HCT116 (cell line): Measurements from ENCODE around the gene BLOC1S2. TPM values are rescaled to one million over a fixed set of nuclear protein-coding genes. Genes with fewer than 3 reads are reported as not detected.

Source experiments
- ATAC-seq: fragments of 200-7000 bp; cut with Tn5 transposase; 2 replicates; pipeline ENCODE4 v1.9.1; 2020; ENCODE audit warnings: mild to moderate bottlenecking, moderate library complexity
- BruUV-seq: library from RNA; stranded (reverse); fragments of 400-500 nt; replicated peaks from 2 replicates; lab custom pipeline; 2021; lab: Mats Ljungman, UMichigan
- CTCF ChIA-PET: fragments of 300-600 bp; sonication (Branson Sonifier 250); formaldehyde crosslinking; loops from one replicate; lab custom pipeline; 2021; ENCODE audit warnings: antibody characterized with exemption; lab: Charles Lee
- POLR2A ChIA-PET: fragments of 300-600, 350-600 bp; sonication (Branson Sonifier 250); formaldehyde crosslinking; loops from one replicate; lab custom pipeline; 2021; ENCODE audit warnings: antibody characterized with exemption; lab: Charles Lee
- RAD21 ChIA-PET, 2 experiments: fragments of 300-600 bp; sonication (Branson Sonifier 250); formaldehyde crosslinking; loops; one replicate each; lab custom pipeline; 2023; ENCODE audit warnings: low total read pairs in 2 of 2; ENCODE audit not compliant: uncharacterized antibody in 2 of 2, unreplicated experiment in 2 of 2, low non-redundant PET in 1 of 2; lab: Charles Lee
- DNase-seq: peaks from one replicate; pipeline ENCODE4 v3.0.0-alpha.2; 2010; ENCODE audit warnings: low read depth, low spot score
- H2AFZ ChIP-seq: fragments of 200-600 bp; shearing (Covaris generic), sonication (generic); 2 replicates; pipeline ENCODE4 v1.6.1; 2017; ENCODE audit warnings: low read depth, mixed run types, mixed read lengths, antibody characterized with exemption, low read length; ENCODE audit not compliant: poor library complexity, severe bottlenecking
- H3K27ac ChIP-seq: 2 replicates; pipeline ENCODE4 v1.5.1; 2012; ENCODE audit warnings: low read depth, low read length
- H3K27me3 ChIP-seq: fragments of 200-600 bp; sonication (generic); 2 replicates; pipeline ENCODE4 v1.6.1; 2016; ENCODE audit warnings: mixed run types, low read length, mixed read lengths; ENCODE audit not compliant: insufficient read depth
- H3K36me3 ChIP-seq, 2 experiments: fragments of 200-500 bp in 1 of 2; fragments of 200-600 bp in 1 of 2; sonication (Bioruptor generic) in 1 of 2; sonication (generic) in 1 of 2; 2 replicates each; pipeline versions ENCODE4 v1.5.1 to v1.6.1; 2014 to 2016; ENCODE audit warnings: low read length in 2 of 2, inconsistent platforms in 1 of 2, mixed read lengths in 1 of 2, mixed run types in 1 of 2; ENCODE audit not compliant: insufficient read depth in 2 of 2, control insufficient read depth in 1 of 2
- H3K4me1 ChIP-seq, 2 experiments: fragments of 200-600 bp in 1 of 2; sonication (generic) in 1 of 2; 2 replicates each; pipeline versions ENCODE4 v1.5.1 to v1.6.1; 2012 to 2017; ENCODE audit warnings: low read length in 2 of 2, inconsistent platforms in 1 of 2, mild to moderate bottlenecking in 1 of 2, mixed read lengths in 1 of 2, mixed run types in 1 of 2, moderate library complexity in 1 of 2; ENCODE audit not compliant: insufficient read depth in 2 of 2, control insufficient read depth in 1 of 2
- H3K4me2 ChIP-seq: fragments of 200-600 bp; sonication (generic); 2 replicates; pipeline ENCODE4 v1.6.1; 2017; ENCODE audit warnings: mixed run types, low read length, mixed read lengths
- H3K4me3 ChIP-seq, 2 experiments: fragments of 200-600 bp in 1 of 2; sonication (generic) in 1 of 2; replicated peaks in 1 of 2; 2 replicates each; pipeline ENCODE4 v1.5.1; 2011 to 2016; ENCODE audit warnings: low read length in 2 of 2, control low read depth in 1 of 2, low read depth in 1 of 2, mild to moderate bottlenecking in 1 of 2, mixed read lengths in 1 of 2, mixed run types in 1 of 2
- H3K79me2 ChIP-seq: fragments of 200-600 bp; sonication (generic); 2 replicates; pipeline ENCODE4 v1.6.1; 2017; ENCODE audit warnings: mild to moderate bottlenecking, mixed run types, low read length, moderate library complexity, mixed read lengths; ENCODE audit not compliant: insufficient read depth
- H3K9ac ChIP-seq: fragments of 200-600 bp; sonication (generic); 2 replicates; pipeline ENCODE4 v1.6.1; 2016; ENCODE audit warnings: low read length, mixed read lengths
- H3K9me2 ChIP-seq: fragments of 200-600 bp; sonication (generic), shearing (Covaris generic); 2 replicates; pipeline ENCODE4 v1.6.1; 2017; ENCODE audit warnings: mixed run types, mild to moderate bottlenecking, moderate library complexity; ENCODE audit not compliant: insufficient read depth
- H3K9me3 ChIP-seq, 2 experiments: fragments of 200-500 bp in 1 of 2; fragments of 200-600 bp in 1 of 2; sonication (Bioruptor generic) in 1 of 2; sonication (generic) in 1 of 2; 2 replicates each; pipeline ENCODE4 v1.6.1; 2014 to 2017; ENCODE audit warnings: low read length in 2 of 2, mixed read lengths in 2 of 2, inconsistent platforms in 1 of 2, low read depth in 1 of 2, mild to moderate bottlenecking in 1 of 2, mixed run types in 1 of 2, moderate library complexity in 1 of 2; ENCODE audit not compliant: control insufficient read depth in 1 of 2, insufficient read depth in 1 of 2
- H4K20me1 ChIP-seq: fragments of 200-600 bp; sonication (generic), shearing (Covaris generic); 2 replicates; pipeline ENCODE4 v1.6.1; 2017; ENCODE audit warnings: mixed run types, mild to moderate bottlenecking, moderate library complexity; ENCODE audit not compliant: insufficient read depth
- CEBPB ChIP-seq: IDR thresholded peaks from 2 replicates; pipeline ENCODE4 v1.6.1; 2012; ENCODE audit warnings: low read depth
- EZH2 ChIP-seq: fragments of 200-600 bp; sonication (generic); IDR thresholded peaks from 2 replicates; pipeline ENCODE4 v1.6.1; 2017; ENCODE audit warnings: antibody characterized with exemption, mixed run types
- FOSL1 ChIP-seq: IDR thresholded peaks from 2 replicates; pipeline ENCODE4 v1.6.1; 2012; ENCODE audit warnings: low read depth
- JUND ChIP-seq: IDR thresholded peaks from 2 replicates; pipeline ENCODE4 v1.6.1; 2012
- SIN3A ChIP-seq: IDR thresholded peaks from 2 replicates; pipeline ENCODE4 v1.6.1; 2012; ENCODE audit warnings: low read depth
- SRF ChIP-seq: IDR thresholded peaks from 2 replicates; pipeline ENCODE4 v1.6.1; 2012; ENCODE audit warnings: low read depth
- intact Hi-C: fragments of 100-400 bp; cut with micrococcal nuclease; formaldehyde crosslinking; loops from 2 replicates; pipeline ENCODE4 v1.10.0; 2022
- total RNA-seq: library from RNA; stranded (reverse); gene quantifications from one replicate; pipeline ENCODE4 v1.2.1, GENCODE V29; 2021; ENCODE audit not compliant: unreplicated experiment

BLOC1S2 gene
- total RNA-seq, 1 experiment from 2014 or later = 54.6 TPM

DNA sequence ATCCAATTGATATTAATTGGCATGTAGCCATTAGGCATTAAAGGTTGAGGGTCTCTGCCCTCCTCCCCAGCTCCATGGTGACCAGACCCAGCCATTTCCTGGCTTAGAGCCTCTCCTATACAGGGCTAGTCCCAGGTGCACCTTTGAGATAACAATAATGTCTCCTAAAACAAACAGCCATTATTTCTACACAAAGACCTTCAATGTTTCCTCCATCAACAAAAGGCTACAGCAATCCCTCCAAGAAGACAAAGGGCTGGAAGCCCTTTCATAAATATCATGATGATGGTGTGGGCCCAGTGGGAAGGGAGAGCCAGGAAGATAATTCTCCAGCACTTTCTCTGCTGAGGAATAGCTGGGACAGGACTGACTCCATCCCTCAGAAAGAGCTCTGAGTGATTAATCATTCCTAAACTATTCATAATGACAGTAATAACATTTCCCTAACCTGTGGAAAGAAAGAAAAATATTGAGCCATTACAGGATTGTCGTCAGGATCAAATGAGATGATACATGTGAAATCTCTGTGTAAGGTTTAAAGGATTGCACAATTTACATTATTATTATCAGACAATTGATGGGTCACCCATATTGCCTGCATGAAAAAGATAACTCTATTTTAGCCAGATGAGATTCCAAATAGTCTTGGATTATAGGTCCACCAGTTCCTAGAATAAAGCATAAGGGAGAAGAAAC lies 33.4 kb upstream of the BLOC1S2 start:
- ATAC-seq (no peak), DNase-seq (no peak)
- Histone ChIP-seq H4K20me1 (no peaks in the 10 kb centered on the region), H3K4me2 (no peak overlapping the region), H3K9me3 (no peaks in the 10 kb centered on the region), H3K9ac (no peak overlapping the region), H3K4me3 (no peak overlapping the region), H3K79me2 (no peaks in the 10 kb centered on the region), H3K9me2 (no peaks in the 10 kb centered on the region), H3K36me3 (no peaks in the 10 kb centered on the region), H2AFZ (no peak overlapping the region), H3K27ac (no peak overlapping the region), H3K27me3 (peaks cover 25% of the 10 kb centered on the region; the same call in 1 of the 2 replicates), H3K4me1 (no peaks in the 10 kb centered on the region)
- ChIA-PET CTCF (no interaction called here), POLR2A (no interaction called here), RAD21 (no interaction called here)
- no peak for TF ChIP-seq SIN3A
- TF ChIP-seq SRF = no peak
- TF ChIP-seq CEBPB = 0 out of 2 replicates have a peak, but pooled peaks have one; percentile 14
- no peak for TF ChIP-seq EZH2
- intact Hi-C loops = no loop called here
- no TSS peak for BruUV-seq

GRCh38 chr10:100318207-100318606 lies 31.7 kb upstream of the BLOC1S2 start:
- no peak overlapping the region for H3K9ac ChIP-seq
- no peaks in the 10 kb centered on the region for H3K79me2 ChIP-seq
- CTCF ChIA-PET = no interaction called here
- H3K4me2 ChIP-seq = no peak overlapping the region
- no peak overlapping the region for H3K4me3 ChIP-seq
- BruUV-seq = no TSS peak
- intact Hi-C loops = no loop called here
- H3K4me1 ChIP-seq = no peaks in the 10 kb centered on the region
- no peaks in the 10 kb centered on the region for H3K36me3 ChIP-seq
- POLR2A ChIA-PET = no interaction called here
- H3K9me3 ChIP-seq = no peaks in the 10 kb centered on the region
- H3K9me2 ChIP-seq = no peaks in the 10 kb centered on the region
- H3K27me3 ChIP-seq = peaks cover 31% of the 10 kb centered on the region
- RAD21 ChIA-PET = no interaction called here
- H4K20me1 ChIP-seq = no peaks in the 10 kb centered on the region
- H3K27ac ChIP-seq = no peak overlapping the region
- DNase-seq = no peak
- no peak for ATAC-seq
- no peak for TF ChIP-seq FOSL1
- no peak for TF ChIP-seq JUND
- no peak overlapping the region for H2AFZ ChIP-seq
